ENCODE data around the gene ASB13. TPM values are rescaled to one million over a fixed set of nuclear protein-coding genes. Genes with fewer than 3 reads are reported as not detected.

ASB13 gene
- total RNA-seq, 4 donors from 2014 or later: 19.2 to 47.7 (median 31.2) TPM

- TF ChIP-seq, protein P1, sequence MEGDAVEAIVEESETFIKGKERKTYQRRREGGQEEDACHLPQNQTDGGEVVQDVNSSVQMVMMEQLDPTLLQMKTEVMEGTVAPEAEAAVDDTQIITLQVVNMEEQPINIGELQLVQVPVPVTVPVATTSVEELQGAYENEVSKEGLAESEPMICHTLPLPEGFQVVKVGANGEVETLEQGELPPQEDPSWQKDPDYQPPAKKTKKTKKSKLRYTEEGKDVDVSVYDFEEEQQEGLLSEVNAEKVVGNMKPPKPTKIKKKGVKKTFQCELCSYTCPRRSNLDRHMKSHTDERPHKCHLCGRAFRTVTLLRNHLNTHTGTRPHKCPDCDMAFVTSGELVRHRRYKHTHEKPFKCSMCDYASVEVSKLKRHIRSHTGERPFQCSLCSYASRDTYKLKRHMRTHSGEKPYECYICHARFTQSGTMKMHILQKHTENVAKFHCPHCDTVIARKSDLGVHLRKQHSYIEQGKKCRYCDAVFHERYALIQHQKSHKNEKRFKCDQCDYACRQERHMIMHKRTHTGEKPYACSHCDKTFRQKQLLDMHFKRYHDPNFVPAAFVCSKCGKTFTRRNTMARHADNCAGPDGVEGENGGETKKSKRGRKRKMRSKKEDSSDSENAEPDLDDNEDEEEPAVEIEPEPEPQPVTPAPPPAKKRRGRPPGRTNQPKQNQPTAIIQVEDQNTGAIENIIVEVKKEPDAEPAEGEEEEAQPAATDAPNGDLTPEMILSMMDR (IDR thresholded peaks at IDR 0.05; ENCODE audit: low read depth): no peak
Observed at GRCh38 chr10:5684318-5684970, 18.0 kb upstream of the ASB13 start, which contains the start of gene TASOR2. TASOR2 (plus strand) TSS chr10:5684838; CDS start chr10:5720643, 35,805 bp downstream.

GRCh38 chr10:5683065-5683464 lies 16.7 kb upstream of the ASB13 start:
- TF ChIP-seq, protein P1 (IDR thresholded peaks at IDR 0.05; ENCODE audit: low read depth): no peak

- TF ChIP-seq, protein P1 (IDR thresholded peaks at IDR 0.05; ENCODE audit: low read depth): no peak
Observed at GRCh38 chr10:5681930-5682329, 15.5 kb upstream of the ASB13 start.

GRCh38 chr10:5679606-5680005 lies 13.2 kb upstream of the ASB13 start:
- TF ChIP-seq, protein P1 (IDR thresholded peaks at IDR 0.05; ENCODE audit: low read depth): no peak

- TF ChIP-seq, protein P1 (IDR thresholded peaks at IDR 0.05; ENCODE audit: low read depth): no peak
Observed at GRCh38 chr10:5679037-5679435, 12.6 kb upstream of the ASB13 start.

GRCh38 chr10:5678397-5679036 lies 12.1 kb upstream of the ASB13 start:
- TF ChIP-seq, protein P1 (IDR thresholded peaks at IDR 0.05; ENCODE audit: low read depth): no peak

DNA sequence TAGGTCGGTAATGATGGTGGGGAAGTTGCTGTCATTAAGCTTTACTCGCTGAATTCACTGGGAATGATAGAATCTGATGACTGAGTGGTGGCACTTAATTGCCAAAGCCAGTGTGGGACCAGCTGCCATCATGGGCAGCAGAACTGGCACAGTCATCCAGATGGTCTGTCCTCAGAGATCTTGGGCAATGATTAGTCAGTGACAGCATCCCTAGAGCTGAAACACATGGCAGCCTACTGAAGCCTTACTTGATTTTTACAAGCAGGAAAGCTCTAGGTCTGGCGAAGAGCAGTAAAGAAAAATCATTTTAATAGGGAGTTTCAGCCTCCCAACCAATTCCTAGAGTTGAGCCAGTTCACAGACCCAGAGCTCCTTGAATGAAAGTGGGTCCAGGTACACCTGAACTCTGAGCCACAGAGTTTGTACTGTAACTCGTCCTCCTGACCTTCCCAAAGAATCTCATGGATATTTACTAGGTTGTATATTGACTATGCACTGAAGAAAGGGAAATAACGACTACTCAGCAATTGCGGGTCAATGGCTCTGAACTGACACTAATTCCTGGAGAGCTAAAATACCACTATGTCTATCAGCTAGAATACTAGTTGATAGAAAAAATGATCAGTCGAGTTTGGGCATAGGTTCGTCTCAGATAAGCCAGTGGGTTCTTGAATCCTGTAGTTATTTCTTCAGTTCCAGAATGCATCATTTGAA lies 4.4 kb upstream of the ASB13 start:
- TF ChIP-seq, protein P1 (IDR thresholded peaks at IDR 0.05; ENCODE audit: low read depth): no peak

Measured in subcutaneous adipose tissue (tissue), 4 donors.